Activated CD4-positive, alpha-beta T cell treated with anti-CD3 and anti-CD28 coated beads, Interleukin-2, Interleukin-6, amounts not matched to agents 100 ng/mL and 50 ng/mL, durations not matched to agents 16 hours and 8 hours (primary cell): ENCODE data around the gene ATG9B.
"Not testable (repeated sequence)": the region's sequence is repeated elsewhere in the genome, so short reads cannot be mapped to it uniquely, and the experiment has no call there.

Source experiments
- DNase-seq: peaks from one replicate; pipeline ENCODE4 v3.0.0-alpha.2; 2020

Gene ATG9B

GRCh38 chr7:151057989-151058780, 33.9 kb upstream of the ATG9B start:
- peak; percentile 99 for DNase-seq

GRCh38 chr7:151057506-151057988, 33.3 kb upstream of the ATG9B start, which contains the start of gene CDK5:
TSS of gene CDK5 (minus strand) at chr7:151057897. CDS start at chr7:151057848, 49 bp downstream.
- DNase-seq: no peak

GRCh38 chr7:151056666-151057505, 32.6 kb upstream of the ATG9B start:
- DNase-seq: no peak

- no peak for DNase-seq
Observed at GRCh38 chr7:151056283-151056665, 32.0 kb upstream of the ATG9B start.

- no peak for DNase-seq
Observed at GRCh38 chr7:151053751-151054150, 29.5 kb upstream of the ATG9B start.

DNA sequence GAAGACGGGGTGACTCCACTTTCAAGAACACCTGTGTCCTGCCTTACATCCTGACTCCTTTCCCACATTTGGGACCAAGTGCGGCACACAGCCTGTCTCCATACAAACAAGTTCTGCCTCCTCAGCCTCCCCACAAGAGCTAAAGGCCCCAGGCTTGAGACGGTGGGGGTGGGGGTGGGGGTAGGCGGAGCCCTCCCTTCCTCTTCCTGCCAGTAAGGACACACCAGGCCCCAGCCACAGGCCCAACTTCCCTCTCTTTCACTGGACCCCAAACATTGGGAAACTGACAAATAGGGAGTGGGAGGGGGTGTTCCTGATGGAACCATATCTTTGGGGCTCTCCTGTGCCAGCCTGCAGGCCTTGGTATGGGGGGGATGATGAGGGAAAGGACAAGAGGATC, 28.8 kb upstream of the ATG9B start:
- no peak for DNase-seq

DNA sequence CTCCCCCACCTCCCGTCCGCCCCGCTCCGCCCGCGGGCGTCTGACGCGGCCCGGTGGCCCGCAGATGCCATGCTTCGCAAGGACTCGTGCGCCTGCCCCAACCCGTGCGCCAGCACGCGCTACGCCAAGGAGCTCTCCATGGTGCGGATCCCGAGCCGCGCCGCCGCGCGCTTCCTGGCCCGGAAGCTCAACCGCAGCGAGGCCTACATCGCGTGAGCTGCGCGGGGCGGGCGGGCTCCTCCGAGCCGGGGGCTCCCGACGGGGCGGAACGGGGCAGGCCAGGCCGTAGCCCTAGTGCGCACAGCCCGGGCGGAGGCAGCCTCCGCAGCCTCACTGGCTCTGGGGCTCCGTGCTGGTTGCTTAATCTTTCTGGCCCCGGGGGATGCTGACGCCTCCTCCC, 26.8 kb upstream of the ATG9B start:
- peak; percentile 57 for DNase-seq

GRCh38 chr7:151048911-151049463, 24.7 kb upstream of the ATG9B start:
- no peak for DNase-seq

- no peak for DNase-seq
Observed at GRCh38 chr7:151047976-151048815, 23.9 kb upstream of the ATG9B start, which contains the start of gene ASIC3. TSS of gene ASIC3 (plus strand) at chr7:151048531. CDS start at chr7:151048886, 355 bp downstream.

- no peak for DNase-seq
Observed at GRCh38 chr7:151046603-151047573, 22.6 kb upstream of the ATG9B start.

- no peak for DNase-seq
Observed at GRCh38 chr7:151045967-151046366, 21.7 kb upstream of the ATG9B start.

- no peak for DNase-seq
Observed at GRCh38 chr7:151045262-151045661, 21.0 kb upstream of the ATG9B start.

GRCh38 chr7:151043959-151044358, 19.7 kb upstream of the ATG9B start:
- no peak for DNase-seq

GRCh38 chr7:151043449-151043848, 19.2 kb upstream of the ATG9B start:
- not testable (repeated sequence) for DNase-seq

DNA sequence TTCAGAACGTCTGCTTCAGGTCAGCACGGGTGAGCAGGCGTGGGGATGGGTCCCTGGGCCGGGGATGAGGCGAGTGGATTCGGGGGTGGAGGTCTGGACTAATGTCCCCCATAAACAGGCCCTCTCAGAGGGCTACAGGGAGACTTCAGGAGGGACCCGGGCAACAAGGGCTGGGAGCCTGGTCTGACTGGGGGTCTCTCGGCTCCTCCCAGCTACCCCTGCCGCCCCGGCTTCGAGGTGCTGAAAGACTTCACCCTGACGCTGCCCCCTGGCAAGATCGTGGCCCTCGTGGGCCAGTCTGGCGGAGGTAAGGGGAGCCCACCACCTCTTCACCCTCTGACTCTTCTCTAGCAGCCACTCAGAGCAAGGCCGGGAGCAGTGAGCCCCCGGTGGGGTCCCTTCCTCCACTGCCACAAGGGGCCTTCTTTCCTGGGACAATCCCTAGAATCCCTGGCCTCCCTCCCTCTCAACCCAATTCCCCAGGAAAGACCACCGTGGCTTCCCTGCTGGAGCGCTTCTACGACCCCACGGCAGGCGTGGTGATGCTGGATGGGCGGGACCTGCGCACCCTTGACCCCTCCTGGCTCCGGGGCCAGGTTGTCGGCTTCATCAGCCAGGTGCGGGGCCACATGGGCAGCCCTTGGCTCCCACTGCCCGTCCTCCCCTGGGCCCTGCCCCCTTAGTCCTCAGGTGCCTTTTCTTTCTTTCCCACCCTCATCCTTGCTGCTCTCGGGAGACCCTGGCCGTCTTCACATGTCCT, 16.5 kb upstream of the ATG9B start:
- DNase-seq: no peak

DNA sequence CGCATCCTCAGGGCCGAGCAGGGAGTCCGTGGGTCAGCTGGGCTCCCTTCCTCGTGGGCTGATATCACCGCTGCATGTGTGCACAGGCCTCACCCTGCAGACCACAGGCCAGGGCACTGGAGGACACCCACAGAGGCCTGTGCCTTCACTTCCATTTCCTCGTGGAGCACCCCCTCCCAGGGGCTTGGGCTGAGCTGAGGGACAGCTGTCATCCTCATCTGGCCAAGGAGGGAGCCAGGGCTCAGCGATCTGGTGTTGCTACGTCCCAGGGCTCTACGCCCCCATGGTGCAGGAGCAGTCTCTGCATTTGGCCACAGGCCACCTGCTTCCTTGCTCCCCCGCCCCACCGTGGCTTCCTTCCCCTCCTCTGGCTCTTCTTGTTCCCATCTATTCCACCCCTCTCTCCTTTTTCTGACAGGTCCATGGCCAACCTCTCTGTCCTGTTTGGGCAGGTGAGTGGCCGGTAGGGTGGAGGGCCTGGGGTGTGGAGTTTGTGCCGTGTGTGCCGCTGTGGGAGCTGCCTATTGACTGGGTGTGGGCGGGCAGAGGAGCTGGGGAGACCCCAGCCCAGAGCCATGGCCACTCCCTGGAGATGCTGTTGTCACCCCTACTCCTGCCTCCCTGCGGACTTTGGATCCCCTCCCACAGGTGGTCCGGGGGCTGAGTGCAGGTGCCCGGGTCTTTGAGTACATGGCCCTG, 15.7 kb upstream of the ATG9B start:
- DNase-seq: no peak

DNA sequence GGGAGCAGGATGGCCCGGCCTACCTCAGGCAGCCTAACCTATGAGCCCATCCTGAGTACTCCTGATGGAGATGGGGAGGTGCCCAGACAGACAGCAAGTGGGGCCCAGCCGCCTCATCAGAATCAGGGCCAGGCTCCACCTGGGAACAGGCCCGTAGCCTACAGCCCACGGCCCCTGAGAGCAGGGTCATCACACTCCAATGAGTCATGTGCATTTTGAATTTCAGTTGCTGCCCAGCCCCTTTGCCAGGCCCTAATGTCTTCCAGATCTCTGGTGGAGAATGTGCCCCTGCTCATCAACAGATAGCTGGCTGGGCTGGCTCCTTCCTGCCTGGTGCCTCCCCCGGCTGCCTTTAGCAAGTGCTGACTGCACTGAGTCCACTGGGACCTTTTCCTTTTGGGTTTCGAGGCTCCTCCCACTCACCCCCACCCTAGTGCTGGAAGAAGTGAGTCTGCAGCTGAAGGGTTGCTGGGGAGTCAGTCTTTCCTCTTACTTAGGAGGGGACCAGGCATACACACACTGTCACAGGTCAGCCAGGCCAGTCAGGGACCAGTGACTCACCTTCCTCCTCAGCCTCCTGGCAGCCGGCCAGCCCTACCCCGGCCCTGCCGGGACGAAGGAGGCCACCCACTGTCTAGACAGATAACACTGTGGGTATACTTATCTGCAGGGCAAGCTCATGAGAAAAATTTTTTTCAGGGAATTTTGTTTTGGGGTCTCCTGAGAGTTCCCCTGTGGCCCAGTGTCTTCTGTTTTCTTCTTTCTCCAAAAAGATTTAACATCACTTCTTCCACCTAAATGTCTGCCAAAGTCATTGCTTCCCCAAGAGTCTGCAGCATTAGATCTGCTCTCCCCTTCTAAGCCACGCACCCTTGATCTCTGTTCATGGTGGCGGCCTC, 14.9 kb upstream of the ATG9B start:
- peak; percentile 62 for DNase-seq

DNA sequence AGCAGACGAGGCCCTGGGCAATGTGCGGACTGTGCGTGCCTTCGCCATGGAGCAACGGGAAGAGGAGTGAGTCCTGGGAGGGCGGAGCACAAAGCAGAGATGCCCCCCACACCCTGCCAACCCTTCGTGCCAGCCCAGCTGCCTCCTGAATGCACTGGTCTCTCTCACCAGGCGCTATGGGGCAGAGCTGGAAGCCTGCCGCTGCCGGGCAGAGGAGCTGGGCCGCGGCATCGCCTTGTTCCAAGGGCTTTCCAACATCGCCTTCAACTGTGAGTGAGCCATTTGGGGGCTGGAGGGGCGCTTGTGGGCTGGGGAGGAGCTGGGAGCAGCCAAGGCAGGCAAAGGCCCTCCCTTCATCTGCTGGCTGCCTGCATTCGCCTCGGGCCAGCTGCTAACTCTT, 11.6 kb upstream of the ATG9B start:
- DNase-seq: no peak
